Peyer's patch (tissue), 4 donors: ENCODE results near the gene MTNR1A. TPM values are rescaled to one million over a fixed set of nuclear protein-coding genes. Genes with fewer than 3 reads are reported as not detected.

ENCODE experiments used
- DNase-seq, 3 donors: peaks; one replicate each; pipeline ENCODE4 v3.0.0-alpha.2; 2017 to 2019
- H3K27ac ChIP-seq, 4 donors: fragments of 200-600 bp; sonication (generic); one replicate each; pipeline ENCODE4 v1.5.1; 2016 to 2019
- H3K27me3 ChIP-seq, 2 donors: fragments of 200-600 bp; sonication (generic); one replicate each; pipeline ENCODE4 v1.5.1; 2019
- H3K36me3 ChIP-seq, 3 donors: fragments of 200-600 bp; sonication (generic); one replicate each; pipeline ENCODE4 v1.5.1; 2016 to 2019
- H3K4me1 ChIP-seq, 4 donors: fragments of 200-600 bp; sonication (generic); one replicate each; pipeline ENCODE4 v1.5.1; 2016 to 2019
- H3K4me3 ChIP-seq, 4 donors: fragments of 200-600 bp; sonication (generic); 1 replicate in 3 of 4; 2 replicates in 1 of 4; pipeline ENCODE4 v1.5.1; 2016 to 2019; ENCODE audit warnings: mild to moderate bottlenecking in 1 of 4
- H3K9me3 ChIP-seq, 4 donors: fragments of 200-600 bp; sonication (generic); one replicate each; pipeline ENCODE4 v1.5.1; 2016 to 2019; ENCODE audit warnings: mild to moderate bottlenecking in 1 of 4
- CTCF ChIP-seq, 6 experiments: fragments of 450-650 bp in 4 of 6; fragments of 200-600 bp in 2 of 6; sonication (generic) in 1 of 6; IDR thresholded peaks; one replicate each; pipeline ENCODE4 v1.5.1; 2017 to 2019; ENCODE audit warnings: antibody characterized with exemption in 6 of 6, mild to moderate bottlenecking in 3 of 6, moderate library complexity in 1 of 6
- POLR2A ChIP-seq, 2 donors: fragments of 450-650 bp; IDR thresholded peaks; one replicate each; pipeline ENCODE4 v1.5.1; 2017; ENCODE audit warnings: antibody characterized with exemption in 2 of 2, mild to moderate bottlenecking in 2 of 2, moderate library complexity in 2 of 2
- total RNA-seq, 4 donors: library from RNA; depleted of rRNA; stranded (reverse); fragments of >200 nt; gene quantifications; one replicate each; pipeline ENCODE4 v1.1.0, GENCODE V29; 2016

Gene MTNR1A
- total RNA-seq, 4 donors from 2014 or later, result not detected

GRCh38 chr4:186501554-186501953, 53.8 kb downstream of the MTNR1A start:
- DNase-seq, result no peak
- Histone ChIP-seq H3K27ac (no peak overlapping the region), H3K36me3 (no peaks in the 10 kb centered on the region), H3K27me3 (no peaks in the 10 kb centered on the region), H3K4me1 (no peaks in the 10 kb centered on the region), H3K9me3 (no peaks in the 10 kb centered on the region), H3K4me3 (no peak overlapping the region)
- TF ChIP-seq CTCF (IDR thresholded peaks at IDR 0.05), result no peak
- TF ChIP-seq POLR2A (IDR thresholded peaks at IDR 0.05), result no peak

GRCh38 chr4:186500721-186501304, 54.6 kb downstream of the MTNR1A start:
- no peaks in the 10 kb centered on the region for H3K4me1 ChIP-seq
- no peak overlapping the region for H3K4me3 ChIP-seq
- no peaks in the 10 kb centered on the region for H3K27me3 ChIP-seq
- H3K36me3 ChIP-seq, result no peaks in the 10 kb centered on the region
- H3K27ac ChIP-seq, result no peak overlapping the region
- DNase-seq, result no peak
- H3K9me3 ChIP-seq, result no peaks in the 10 kb centered on the region
- TF ChIP-seq CTCF (IDR thresholded peaks at IDR 0.05) (no peak), POLR2A (IDR thresholded peaks at IDR 0.05) (no peak)

GRCh38 chr4:186499467-186499866, 55.9 kb downstream of the MTNR1A start:
- Histone ChIP-seq H3K4me3 (no peak overlapping the region), H3K36me3 (no peaks in the 10 kb centered on the region), H3K9me3 (no peaks in the 10 kb centered on the region), H3K4me1 (no peaks in the 10 kb centered on the region), H3K27me3 (no peaks in the 10 kb centered on the region), H3K27ac (no peak overlapping the region)
- TF ChIP-seq CTCF (IDR thresholded peaks at IDR 0.05), result no peak
- no peak for TF ChIP-seq POLR2A (IDR thresholded peaks at IDR 0.05)
- DNase-seq, result no peak

- Histone ChIP-seq H3K27me3 (no peaks in the 10 kb centered on the region), H3K27ac (no peak overlapping the region), H3K4me1 (no peaks in the 10 kb centered on the region), H3K4me3 (no peak overlapping the region), H3K36me3 (no peaks in the 10 kb centered on the region), H3K9me3 (no peaks in the 10 kb centered on the region)
- TF ChIP-seq POLR2A (IDR thresholded peaks at IDR 0.05) (no peak), CTCF (IDR thresholded peaks at IDR 0.05) (no peak)
- DNase-seq, result no peak
Measured at GRCh38 chr4:186497043-186497442, 58.3 kb downstream of the MTNR1A start.

GRCh38 chr4:186494496-186494895, 60.9 kb downstream of the MTNR1A start:
- H3K9me3 ChIP-seq, result no peaks in the 10 kb centered on the region
- TF ChIP-seq POLR2A (IDR thresholded peaks at IDR 0.05), result no peak
- no peak for TF ChIP-seq CTCF (IDR thresholded peaks at IDR 0.05)
- H3K36me3 ChIP-seq, result no peaks in the 10 kb centered on the region
- no peak for DNase-seq
- no peak overlapping the region for H3K4me3 ChIP-seq
- H3K27me3 ChIP-seq, result no peaks in the 10 kb centered on the region
- no peak overlapping the region for H3K27ac ChIP-seq
- no peaks in the 10 kb centered on the region for H3K4me1 ChIP-seq

- TF ChIP-seq POLR2A (IDR thresholded peaks at IDR 0.05) (no peak), CTCF (IDR thresholded peaks at IDR 0.05) (no peak)
- Histone ChIP-seq H3K4me3 (no peak overlapping the region), H3K36me3 (no peaks in the 10 kb centered on the region), H3K9me3 (no peaks in the 10 kb centered on the region), H3K27ac (no peak overlapping the region), H3K4me1 (no peaks in the 10 kb centered on the region), H3K27me3 (no peaks in the 10 kb centered on the region)
- no peak for DNase-seq
Measured at GRCh38 chr4:186487726-186488125, 67.6 kb downstream of the MTNR1A start.
